ENCODE results near the gene WT1. TPM values are rescaled to one million over a fixed set of nuclear protein-coding genes. Genes with fewer than 3 reads are reported as not detected.

Gene WT1
- total and polyA plus RNA-seq, 2 of the 8 experiments (the other 6 are each of a cell fraction or from before 2014, with no cell fraction given) = 0.05 to 0.17 TPM

DNA sequence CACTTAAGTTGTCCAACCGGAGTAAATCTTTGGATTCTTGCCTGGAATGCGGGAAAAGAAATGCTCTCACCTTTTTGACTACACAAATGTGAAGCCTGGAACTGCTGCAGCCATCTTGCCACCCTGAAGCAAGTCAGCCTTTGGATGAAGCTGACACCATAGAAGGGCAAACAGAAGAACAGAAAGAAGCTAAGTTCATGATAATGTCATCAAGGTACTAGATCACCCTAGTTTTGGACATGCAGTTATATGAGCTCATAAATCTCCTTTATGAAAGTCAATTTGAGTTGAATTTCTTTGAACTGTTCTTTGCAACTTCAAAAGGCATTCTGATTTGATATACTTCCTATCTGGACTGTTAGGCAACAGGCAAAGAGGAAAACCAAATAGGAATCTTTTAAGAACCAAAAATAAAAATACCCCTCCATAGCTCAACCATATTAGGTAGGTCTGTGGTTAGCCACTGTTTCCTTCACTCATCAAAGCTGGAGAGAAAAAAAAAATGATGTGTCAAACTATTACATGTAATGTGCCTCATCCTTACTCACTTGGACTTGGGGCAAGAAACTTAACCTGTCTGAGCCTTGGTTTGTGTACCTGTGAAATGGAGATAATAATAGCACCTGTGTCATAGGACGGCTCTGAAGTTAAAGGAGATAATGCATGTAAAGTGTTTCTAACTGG lies 91.9 kb downstream of the WT1 start:
- WGBS, 2 experiments (ENCODE audit: extremely low coverage in 1 of 2, insufficient coverage in 1 of 2, insufficient read length in 1 of 2, insufficient replicate concordance in 2 of 2, low coverage in 1 of 2, low lambda C conversion rate in 2 of 2, missing lambda C conversion rate in 1 of 2) = 96% methylated on average over 3 of the region's 3 CpGs; no CpG with 5 or more reads in 1 of the 2 experiments
- no peak for FAIRE-seq
- POLR2A ChIA-PET (ENCODE audit: partially characterized antibody) = no interaction called here

More for the DNA sequence above, 91.9 kb downstream of the WT1 start:
- no peak overlapping the region for H4K8ac ChIP-seq (ENCODE audit: extremely low read depth, insufficient read depth, low read length)
- H3K79me2 ChIP-seq (ENCODE audit: control insufficient read depth in 1 of 2, insufficient read depth in 2 of 2, low read length in 2 of 2) = no peaks in the 10 kb centered on the region
- H2BK20ac ChIP-seq (ENCODE audit: low read length) = no peak overlapping the region
- H3K14ac ChIP-seq (ENCODE audit: insufficient read length) = no peak overlapping the region
- H2BK15ac ChIP-seq (ENCODE audit: low read length) = no peak overlapping the region
- no peak overlapping the region for H4K91ac ChIP-seq (replicated peaks; ENCODE audit: insufficient read length, low read length)
- H3K4me2 ChIP-seq (ENCODE audit: insufficient read depth in 1 of 2, low read depth in 2 of 2, low read length in 2 of 2) = no peak overlapping the region
- no peaks in the 10 kb centered on the region for H4K20me1 ChIP-seq (replicated peaks in 1 of 2; ENCODE audit: control insufficient read depth in 1 of 2, insufficient read depth in 2 of 2, low read length in 2 of 2)
- H2BK12ac ChIP-seq (ENCODE audit: low read depth, low read length) = no peak overlapping the region
- no peak overlapping the region for H4K5ac ChIP-seq (ENCODE audit: insufficient read length, low read depth, low read length)
- H2BK120ac ChIP-seq (replicated peaks; ENCODE audit: low read depth, low read length) = no peak overlapping the region
- H2BK5ac ChIP-seq (ENCODE audit: low read depth, low read length) = no peak overlapping the region
- H3K27ac ChIP-seq (ENCODE audit: low read depth, low read length) = no peak overlapping the region
- H3K36me3 ChIP-seq (ENCODE audit: control insufficient read depth in 2 of 4, insufficient read depth in 4 of 4, low read length in 3 of 4) = no peaks in the 10 kb centered on the region
- no peak for DNase-seq (ENCODE audit: low read depth in 1 of 2, low spot score in 2 of 2)
- H2AK5ac ChIP-seq (ENCODE audit: low read depth, low read length) = no peak overlapping the region
- H3K4me1 ChIP-seq (replicated peaks in 1 of 4; ENCODE audit: control insufficient read depth in 3 of 4, insufficient read depth in 4 of 4, low read length in 3 of 4) = no peaks in the 10 kb centered on the region
- TF ChIP-seq RAD21 (IDR thresholded peaks at IDR 0.05 in 1 of 2, conservative IDR thresholded peaks at IDR 0.05 in 1 of 2; ENCODE audit: low read depth in 2 of 2, low read length in 2 of 2) = no peak
- no peak for TF ChIP-seq POU5F1 (IDR thresholded peaks at IDR 0.05; ENCODE audit: low read depth, low read length)
- TF ChIP-seq RNF2 (IDR thresholded peaks at IDR 0.05; ENCODE audit: borderline replicate concordance, low read depth, low read length, missing control alignments, poor library complexity, severe bottlenecking) = no peak
- no peak for TF ChIP-seq TAF1 (IDR thresholded peaks at IDR 0.05; ENCODE audit: low read depth, low read length)
- H3K27me3 ChIP-seq (replicated peaks in 1 of 4; ENCODE audit: control insufficient read depth in 3 of 4, extremely low read depth in 1 of 4, insufficient read depth in 3 of 4, low read length in 3 of 4) = no peaks in the 10 kb centered on the region
- CTCF ChIA-PET (ENCODE audit: partially characterized antibody) = interaction anchor here (1.2 to 2.7 kb wide), 3 partner anchors 9 to 19 kb away, joined by 3 to 16 read pairs (median 12); no protein-coding TSS in a partner anchor
- H3K9me3 ChIP-seq (ENCODE audit: insufficient read depth in 2 of 2, low read depth in 1 of 2, low read length in 1 of 2) = no peaks in the 10 kb centered on the region
- no peak overlapping the region for H2AFZ ChIP-seq (ENCODE audit: low read length)
- H3K23me2 ChIP-seq (ENCODE audit: low read depth, low read length) = no peaks in the 10 kb centered on the region
- no peak overlapping the region for H3K9ac ChIP-seq (replicated peaks in 1 of 4; ENCODE audit: extremely low read depth in 1 of 4, low read depth in 3 of 4, low read length in 3 of 4)
- no peak overlapping the region for H3K56ac ChIP-seq (replicated peaks; ENCODE audit: insufficient read length, low read depth, low read length)
- no peak overlapping the region for H3K18ac ChIP-seq (ENCODE audit: extremely low read depth, low read length)
- H3K4ac ChIP-seq (replicated peaks; ENCODE audit: insufficient read length, low read depth, low read length) = no peak overlapping the region
- no peak overlapping the region for H3K23ac ChIP-seq (ENCODE audit: insufficient read length)
- H3K79me1 ChIP-seq (ENCODE audit: low read depth, low read length) = no peaks in the 10 kb centered on the region
- H3K4me3 ChIP-seq (ENCODE audit: extremely low read depth in 1 of 4, insufficient read depth in 2 of 4, low read depth in 3 of 4, low read length in 4 of 4) = no peak overlapping the region

Data from H1 (cell line).